Posterior cingulate gyrus (tissue), 11 donors: ENCODE data around the gene GLP2R.
A peak's percentile ranks its signal among the peaks of the same experiment; 100 is the strongest.

ENCODE experiments used
- DNase-seq, 10 donors: peaks; one replicate each; pipeline versions ENCODE4 v3.0.0 to v3.0.0-alpha.2; 2020 to 2021; ENCODE audit warnings: mixed read lengths in 3 of 10
- intact Hi-C: fragments of 100-400 bp; cut with DNase I; formaldehyde crosslinking; loops from one replicate; pipeline ENCODE4 v1.15.1; 2023

The GLP2R gene

DNA sequence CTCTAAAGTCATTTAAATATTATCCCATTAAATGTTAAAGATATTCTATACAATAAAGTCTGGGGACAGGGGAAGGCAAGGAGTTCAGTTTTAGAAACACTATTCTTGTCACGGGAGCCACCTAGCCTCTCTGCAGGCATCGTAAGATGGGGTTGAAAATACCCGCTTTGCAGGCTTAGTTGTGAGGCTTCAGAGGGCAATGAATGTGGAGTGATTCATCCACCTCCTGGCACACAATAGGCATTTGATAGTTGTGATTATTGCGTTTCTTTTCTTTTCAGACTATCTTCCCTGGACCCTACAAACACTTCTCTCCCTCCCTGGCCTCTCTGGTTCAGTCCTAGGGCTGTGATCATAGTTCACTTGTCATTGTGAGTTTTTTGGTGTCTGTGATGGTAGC, 19.6 kb downstream of the GLP2R start:
- intact Hi-C loops = no loop called here

DNA sequence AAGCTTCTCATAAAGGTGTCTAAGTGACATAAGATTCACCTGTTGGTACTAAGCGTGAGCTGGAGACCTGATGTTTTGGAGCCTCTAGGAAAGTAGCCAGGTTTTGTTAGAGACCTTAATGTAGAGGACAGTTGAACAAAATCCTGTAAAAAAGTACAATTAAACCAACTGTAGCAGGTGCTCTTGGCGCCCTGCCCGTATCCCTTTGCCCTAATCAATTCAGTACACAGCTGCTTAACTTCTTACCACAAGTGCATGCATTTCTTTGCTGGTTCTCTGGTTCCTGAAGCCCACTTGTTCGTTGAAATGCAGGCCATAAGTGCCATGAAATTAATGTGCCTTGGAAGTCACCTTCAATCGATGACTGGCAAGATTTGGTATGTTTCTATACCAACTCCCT, 24.4 kb downstream of the GLP2R start:
- intact Hi-C loops = no loop called here
- DNase-seq = no peak

More for the DNA sequence above, 19.6 kb downstream of the GLP2R start:
- no peak for DNase-seq

DNA sequence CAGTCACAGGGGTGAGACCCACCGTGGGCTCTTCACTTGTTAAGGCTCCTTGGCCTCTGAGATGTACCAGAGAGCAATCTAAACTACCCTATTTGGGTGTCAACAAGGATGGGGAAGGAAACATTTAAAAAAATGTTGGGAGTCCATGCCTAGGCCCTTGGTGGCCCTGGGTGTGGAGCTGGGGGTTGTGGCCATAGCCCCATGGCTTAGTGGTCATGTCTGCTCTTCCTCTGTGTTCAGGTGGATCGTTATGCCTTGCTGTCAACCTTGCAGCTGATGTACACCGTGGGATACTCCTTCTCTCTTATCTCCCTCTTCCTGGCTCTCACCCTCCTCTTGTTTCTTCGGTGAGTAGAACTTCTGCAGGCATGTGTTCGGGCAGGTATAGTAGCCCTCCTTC, 28.5 kb downstream of the GLP2R start:
- DNase-seq = no peak
- intact Hi-C loops = no loop called here

DNA sequence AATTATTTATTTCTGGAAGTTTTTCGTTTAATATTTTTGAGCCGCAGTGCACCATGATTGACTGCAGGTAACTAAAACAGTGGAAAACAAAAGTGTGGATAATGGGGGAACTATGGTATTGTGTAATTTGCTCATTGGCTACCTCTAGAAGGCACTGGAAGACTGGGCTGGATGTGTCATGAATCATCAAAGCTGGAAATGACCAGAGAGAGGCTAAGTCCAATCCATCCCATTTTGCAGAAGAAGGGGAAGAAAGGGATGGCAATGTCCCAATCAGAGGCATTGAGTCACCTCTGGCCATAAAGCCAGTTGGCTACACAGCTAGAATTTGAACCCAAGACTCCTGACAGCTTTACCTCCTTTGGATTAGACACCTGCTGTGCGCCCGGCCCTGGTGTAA, 29.3 kb downstream of the GLP2R start:
- intact Hi-C loops = no loop called here
- no peak for DNase-seq

DNA sequence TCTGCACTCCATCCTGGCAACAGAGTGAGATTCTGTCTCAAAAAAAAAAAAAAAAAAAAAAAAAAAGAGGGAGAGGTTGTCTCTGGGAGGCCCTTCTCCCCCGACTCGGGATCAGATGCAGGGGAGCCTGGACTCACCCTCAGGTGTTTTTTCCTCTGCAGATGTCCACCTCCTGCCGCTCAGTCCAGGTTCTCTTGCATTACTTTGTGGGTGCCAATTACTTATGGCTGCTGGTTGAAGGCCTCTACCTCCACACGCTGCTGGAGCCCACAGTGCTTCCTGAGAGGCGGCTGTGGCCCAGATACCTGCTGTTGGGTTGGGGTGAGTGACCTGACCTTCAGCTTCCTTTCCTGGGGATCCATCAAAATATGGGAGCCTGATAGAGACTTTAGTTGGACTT, 34.1 kb downstream of the GLP2R start:
- intact Hi-C loops = no loop called here
- no peak for DNase-seq

DNA sequence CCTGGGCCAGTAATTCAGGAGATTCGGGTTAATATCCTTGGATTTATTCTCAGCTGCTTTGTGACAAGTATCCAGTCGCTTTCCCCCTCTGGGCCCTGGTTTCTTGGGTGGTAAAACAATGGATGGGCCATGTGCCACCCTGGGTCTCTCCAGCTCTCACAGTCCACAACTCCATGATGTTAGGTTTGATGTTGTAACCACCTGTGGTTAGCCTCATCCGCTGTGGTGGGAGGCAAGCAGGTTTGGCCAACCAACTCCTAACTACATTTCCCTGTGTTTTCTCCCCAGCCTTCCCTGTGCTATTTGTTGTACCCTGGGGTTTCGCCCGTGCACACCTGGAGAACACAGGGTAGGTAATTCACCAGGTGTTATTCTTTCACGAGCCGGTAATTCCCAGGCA, 35.1 kb downstream of the GLP2R start:
- intact Hi-C loops = no loop called here
- no peak for DNase-seq

DNA sequence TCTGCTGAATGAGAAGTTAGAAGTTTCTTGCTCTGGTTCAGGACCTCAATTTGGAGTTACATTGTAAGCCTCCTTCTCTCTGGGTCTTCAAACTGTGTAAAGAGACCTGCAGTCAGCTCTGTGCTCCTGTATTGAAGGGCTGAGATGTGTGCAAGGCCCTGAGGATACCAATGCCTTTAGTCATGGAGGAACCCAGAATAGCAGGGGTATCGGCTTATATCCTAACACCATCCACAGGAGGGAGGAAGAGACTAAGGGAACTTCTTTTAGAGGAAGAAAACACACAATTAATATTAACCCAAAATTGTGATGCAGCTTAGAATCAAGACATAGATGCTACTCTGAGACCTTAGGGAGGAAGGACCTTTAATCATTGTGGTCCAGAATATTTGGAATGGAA, 36.5 kb downstream of the GLP2R start:
- intact Hi-C loops = no loop called here

DNA sequence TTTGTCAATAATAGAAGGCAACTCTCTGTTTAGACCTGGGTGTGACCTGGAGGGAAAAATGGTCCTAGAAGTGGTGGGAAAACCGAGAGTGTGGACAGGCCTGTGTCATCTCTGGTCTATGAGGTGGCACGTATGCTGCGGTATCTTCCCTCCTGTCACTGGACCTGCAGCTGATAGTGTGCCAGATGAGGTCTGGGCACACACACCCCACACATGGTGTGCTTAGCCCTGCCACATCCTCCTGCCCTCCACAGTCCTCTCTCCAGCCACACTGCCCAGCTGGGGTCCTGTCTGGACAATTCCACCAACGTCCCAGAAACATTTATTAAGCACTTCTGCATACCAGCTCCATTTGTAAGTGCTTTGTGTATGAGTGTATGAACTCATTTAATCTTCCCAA, 37.2 kb downstream of the GLP2R start:
- intact Hi-C loops = no loop called here
- DNase-seq = no peak

More for the DNA sequence above, 36.5 kb downstream of the GLP2R start:
- no peak for DNase-seq

DNA sequence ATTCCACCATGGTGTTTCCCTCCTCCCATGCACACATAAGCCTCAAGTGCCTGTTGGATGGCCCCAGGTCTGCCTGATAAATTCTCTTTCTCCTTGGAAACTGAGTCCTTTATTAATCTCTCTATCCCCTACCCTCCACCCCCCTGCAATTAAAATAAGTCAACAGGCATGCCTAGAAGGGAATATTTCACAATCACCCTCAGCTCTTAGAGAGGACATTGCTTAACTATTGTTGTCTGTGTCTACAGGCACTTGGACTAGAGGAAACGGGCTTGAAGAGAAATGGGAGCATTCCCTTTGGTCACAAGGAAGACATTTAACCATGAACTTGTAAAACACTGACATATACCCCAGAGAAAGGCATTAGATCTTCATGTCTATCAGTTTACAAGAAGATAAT, 39.9 kb downstream of the GLP2R start:
- no peak for DNase-seq
- intact Hi-C loops = no loop called here

DNA sequence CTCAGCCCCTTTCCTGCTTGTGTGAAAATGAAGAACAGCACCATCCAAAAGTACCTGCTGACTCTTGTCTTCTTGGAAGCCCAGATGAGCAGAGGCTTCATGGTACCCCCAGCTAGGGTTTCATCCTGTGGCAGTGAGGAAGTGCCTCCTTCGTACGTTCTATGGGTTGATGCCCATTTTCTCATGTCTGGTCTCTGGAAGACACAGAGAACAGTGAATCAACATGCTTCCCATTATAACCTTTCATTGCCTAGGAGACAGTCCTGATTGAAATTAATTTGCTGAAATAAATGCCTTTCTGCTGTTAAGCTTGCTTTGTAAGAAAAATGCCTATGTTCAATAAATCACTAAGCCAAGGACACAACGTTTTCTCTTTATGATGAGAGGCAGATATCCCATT, 42.8 kb downstream of the GLP2R start:
- no peak for DNase-seq
- intact Hi-C loops = no loop called here

DNA sequence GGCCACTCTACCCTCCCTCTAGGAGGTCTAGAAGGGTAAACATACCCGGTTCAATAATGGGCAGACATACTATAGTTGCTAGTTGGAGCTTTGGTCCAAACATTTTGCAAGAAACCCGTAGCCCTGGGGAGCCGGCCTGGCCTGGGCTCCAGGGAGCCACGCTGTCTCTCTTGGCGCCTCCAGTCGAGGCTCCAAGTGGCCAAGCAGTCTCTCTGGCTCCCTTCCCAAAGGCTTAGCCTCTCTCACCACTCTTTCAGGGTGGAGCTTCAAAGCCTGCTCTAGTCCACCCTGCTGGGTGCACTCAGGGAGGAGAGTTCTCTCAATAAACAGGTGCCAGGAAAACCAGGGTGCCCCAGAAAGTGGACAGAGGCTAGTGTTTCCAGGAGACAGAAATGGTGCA, 47.1 kb downstream of the GLP2R start:
- intact Hi-C loops = no loop called here
- no peak for DNase-seq

DNA sequence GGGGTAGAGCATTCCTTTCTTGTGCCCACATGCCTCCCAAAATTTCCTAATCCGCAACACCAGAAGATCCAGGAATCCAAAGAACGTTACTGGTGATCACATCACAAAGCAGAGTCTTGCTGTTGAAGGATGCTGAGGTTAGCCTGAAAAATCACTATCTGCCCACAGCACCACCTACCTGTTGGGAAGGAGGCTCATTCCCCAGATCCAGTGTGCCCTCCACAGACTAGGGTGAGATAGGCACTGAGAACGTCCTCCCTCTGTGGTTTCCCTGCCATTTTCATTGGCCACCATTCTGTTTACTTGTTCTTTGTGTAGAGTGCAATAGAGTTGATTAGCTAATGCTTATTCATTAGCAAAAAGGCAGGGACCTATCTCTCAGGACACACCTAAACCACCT, 49.0 kb downstream of the GLP2R start:
- no peak for DNase-seq
- intact Hi-C loops = no loop called here

DNA sequence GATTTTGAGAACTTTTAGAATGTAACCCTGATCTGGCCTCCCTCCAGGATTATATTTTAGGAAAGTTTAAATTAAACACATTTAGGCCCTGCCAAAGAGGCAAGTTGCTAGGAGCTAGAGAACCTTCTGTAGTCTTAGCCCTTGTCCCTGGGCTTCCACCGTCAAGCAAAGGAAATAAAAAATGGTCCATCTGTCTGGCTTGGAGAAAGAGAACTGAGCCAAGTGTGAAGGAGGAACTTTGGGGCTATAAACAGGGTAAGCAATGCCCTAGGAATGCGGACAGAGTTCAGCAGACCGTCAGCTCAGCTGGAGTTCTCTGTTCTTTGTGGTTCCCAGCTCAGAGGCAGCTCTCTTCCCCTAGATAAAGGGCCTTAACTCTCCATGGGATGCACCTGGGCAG, 49.7 kb downstream of the GLP2R start:
- no peak for DNase-seq
- intact Hi-C loops = no loop called here

DNA sequence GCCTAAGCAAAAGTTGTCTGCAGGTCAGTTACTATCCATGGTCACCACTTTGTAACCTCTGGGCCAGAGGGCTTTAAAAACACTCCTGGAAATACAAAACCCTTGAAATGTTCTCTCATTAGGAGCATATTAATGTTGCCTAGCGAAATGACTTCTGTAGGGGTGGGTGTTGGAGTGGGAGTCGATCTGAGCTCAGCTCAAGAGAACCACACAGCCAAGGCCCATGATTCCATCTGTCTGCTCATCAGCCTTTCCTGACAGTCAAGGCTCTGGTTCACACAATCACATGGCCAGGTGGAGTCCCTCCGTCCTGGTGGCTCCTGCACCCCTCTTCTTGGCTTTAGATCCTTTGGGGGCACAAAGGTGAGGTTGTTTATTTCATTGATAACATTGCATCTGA, 52.6 kb downstream of the GLP2R start:
- DNase-seq = no peak
- intact Hi-C loops = no loop called here

DNA sequence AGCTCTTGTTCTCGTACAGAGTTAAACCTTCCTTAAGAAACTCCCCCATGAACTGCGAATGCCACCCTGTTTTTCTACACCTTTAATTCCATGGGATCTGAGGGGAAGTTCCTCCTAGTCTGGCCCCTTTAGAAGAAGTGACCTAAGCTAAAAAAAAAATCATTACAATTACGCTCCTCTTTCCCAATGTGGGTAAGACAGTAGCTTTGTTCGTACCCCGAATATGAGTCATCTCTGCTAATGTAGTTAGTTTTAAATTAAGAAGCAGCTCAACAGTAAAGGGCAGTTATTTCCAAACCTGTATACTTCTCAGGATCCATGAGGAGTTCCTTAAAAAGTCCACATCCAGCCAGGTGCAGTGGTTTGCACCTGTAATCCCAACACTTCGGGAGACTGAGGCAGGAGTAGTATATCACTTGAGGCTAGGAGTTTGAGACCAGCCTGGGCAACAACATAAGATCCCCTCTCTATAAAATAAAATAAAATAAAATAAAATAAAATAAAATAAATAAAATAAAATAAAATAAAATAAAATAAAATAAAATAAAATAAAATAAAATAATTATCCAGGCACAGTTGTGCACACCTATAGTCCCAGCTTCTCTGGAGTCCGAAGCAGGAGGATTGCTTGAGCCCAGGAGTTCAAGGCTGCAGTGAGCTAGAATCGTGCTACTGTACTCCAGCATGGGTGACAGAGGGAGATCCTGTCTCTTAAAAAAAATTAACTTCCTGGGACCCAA, 53.2 kb downstream of the GLP2R start:
- intact Hi-C loops = no loop called here

DNA sequence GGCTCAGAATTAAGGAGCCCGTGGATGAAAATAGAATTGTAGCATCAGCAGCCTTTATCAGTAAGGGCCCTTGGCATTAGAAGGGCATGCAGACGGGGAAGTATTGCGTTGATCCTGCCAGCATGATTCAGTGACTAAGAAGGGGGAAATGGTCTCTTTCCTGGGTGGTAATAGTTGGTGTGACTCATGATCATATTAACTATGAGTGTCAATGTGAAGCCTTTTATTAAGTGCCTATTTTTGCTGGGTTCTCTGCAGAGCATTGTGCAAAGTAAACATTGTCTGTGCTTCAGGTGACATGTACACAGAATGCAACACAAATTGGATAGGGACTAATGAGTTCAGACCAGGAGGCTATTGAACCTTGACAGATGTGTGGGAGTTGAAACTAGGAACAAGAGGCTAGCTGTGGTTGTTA, 54.9 kb downstream of the GLP2R start:
- intact Hi-C loops = no loop called here
- DNase-seq = no peak

More for the DNA sequence above, 53.2 kb downstream of the GLP2R start:
- no peak for DNase-seq

DNA sequence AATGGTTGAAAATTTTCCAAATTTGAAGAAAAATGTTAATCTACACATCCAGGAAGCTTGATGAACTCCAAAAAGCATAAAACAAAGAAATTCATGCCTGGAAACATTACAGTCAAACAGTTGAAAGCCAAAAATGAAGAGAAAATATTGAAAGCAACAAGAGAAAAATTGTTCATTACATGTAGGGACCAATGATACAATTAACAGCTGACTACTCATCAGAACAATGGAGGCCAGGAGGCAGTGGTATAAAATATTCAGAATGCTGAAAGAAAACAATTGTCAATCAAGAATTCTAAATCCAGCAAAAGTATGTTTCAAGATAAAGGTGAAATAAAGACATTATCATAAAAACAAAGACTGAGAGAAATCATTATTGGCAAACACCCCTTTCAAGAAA, 57.7 kb downstream of the GLP2R start:
- DNase-seq = no peak
- intact Hi-C loops = no loop called here

DNA sequence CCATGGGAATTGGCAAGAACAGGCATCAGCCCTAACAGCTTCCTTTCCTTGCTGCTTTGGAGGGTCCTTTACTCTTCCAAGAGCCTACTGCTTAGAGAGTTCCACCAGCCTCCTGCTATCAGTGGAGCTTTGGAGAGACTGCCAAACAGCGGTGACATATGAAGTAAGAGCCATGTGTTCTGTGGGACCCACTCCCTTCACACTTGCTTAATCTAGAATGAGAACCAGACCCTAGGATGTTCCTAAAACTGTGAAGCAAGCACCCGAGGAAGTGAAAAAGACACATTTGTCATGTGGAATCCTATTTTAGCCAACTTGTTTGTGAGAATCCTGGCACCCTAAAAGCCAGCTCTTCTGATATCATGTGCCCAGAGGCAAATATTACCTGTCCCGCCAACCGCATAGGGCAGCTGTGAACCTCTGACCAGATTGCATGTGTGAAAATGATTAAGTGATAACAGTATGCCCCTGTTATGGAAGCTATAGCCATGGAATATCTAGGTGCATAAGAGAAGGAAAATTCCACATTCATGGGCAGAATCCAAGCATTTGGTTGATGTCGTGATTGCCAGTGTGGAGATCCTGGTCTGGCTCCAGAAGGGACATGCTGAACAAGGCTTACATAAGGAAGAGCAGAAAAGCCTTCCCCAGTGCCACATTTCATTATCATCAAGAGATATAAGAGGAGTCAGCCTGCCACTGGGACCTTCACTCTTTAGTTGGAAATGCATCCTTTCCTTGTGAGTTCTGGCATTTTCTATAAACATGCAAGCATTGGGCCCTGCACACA, 60.6 kb downstream of the GLP2R start:
- DNase-seq = peak in 4 of 10 donors; percentile 30 to 67 (median 34)
- intact Hi-C loops = loop anchor here (1.0 kb wide), 1 partner anchor 80 kb away; no protein-coding TSS in a partner anchor

DNA sequence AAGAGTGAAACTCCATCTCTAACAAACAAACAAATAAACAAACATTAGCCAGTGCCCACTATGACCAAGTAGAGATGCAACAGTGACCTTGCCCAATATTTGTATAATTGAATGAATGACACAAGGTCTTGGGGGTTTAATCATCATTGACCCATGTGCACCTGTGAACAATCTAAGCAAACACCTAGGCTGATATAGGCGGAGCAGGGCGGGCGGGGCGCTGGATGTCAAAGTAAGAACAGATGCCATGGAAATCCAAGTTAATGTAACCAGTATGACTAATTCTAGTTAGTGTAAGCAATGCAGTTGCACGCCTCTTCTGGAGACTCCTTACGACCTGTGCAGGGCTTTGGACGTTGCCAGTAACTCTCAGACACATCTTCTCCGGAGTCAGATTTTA, 61.8 kb downstream of the GLP2R start:
- intact Hi-C loops = no loop called here
- DNase-seq = no peak

DNA sequence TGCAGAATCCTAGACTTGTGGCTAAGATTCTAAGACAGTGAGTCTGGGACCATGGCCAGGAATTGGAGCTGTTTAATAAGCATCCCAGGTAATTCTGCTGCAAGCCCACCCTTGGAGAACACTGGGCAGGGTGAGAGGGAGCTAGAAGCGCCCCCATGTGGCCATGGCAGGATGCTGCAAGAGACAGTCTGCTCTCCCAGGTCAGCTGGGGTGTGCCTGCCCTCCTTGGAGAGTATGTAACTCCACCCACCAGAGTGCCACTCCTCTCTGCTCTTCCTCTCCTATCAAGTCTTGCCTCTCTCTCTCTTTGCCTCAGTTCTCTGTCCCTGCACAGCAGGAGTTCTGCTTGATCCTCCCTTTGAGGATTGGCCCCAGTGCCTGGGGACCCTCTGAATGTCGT, 64.4 kb downstream of the GLP2R start:
- no peak for DNase-seq
- intact Hi-C loops = no loop called here

DNA sequence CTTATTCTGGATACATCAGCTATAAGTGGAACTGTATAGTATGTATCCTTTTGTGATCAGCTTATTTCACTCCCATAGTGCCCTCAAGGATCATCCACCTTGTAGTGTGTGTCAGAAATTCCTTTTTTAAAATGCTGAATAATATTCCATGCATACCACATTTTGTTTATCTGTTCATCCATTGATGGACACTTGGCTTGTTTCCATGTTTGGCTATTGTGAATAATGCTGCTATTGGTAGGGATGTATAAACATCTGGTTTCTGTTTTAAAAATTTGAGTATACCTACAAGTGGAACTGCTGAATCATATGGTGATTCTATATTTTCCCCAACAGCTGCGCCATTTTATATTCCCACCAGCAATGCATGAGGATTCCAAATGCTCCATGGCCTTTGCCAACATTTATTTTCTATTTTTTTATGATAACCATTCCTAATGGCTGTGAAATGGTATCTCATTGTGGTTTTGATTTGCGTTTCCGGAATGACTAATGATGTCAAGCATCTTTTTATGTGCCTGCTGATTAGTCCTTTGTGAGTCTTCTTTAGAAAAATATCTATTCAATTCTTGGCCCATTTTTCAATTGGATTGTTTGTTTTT, 67.8 kb downstream of the GLP2R start:
- DNase-seq = no peak
- intact Hi-C loops = no loop called here

DNA sequence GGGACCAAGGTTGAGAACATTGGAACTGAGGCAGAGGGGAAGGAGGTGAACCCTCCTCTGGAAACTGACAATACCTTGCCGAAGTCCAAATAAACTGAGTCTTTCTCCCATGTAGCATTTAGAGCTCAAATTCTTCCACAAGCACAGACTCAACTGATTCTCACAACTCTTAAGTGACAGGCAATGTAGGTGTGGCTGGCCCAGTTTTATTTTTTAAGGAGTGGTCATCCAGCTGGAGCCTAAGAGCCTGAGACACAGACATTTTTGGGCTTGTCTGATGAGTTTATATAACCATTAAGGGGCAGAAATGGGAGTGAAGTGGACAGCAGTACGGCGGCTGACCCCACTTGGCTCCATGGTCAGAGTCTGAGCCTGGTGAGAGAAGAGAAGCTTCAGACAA, 68.5 kb downstream of the GLP2R start:
- DNase-seq = peak in 1 of 10 donors; percentile 10
- intact Hi-C loops = no loop called here
